GM12874 (cell line): ENCODE measurements around the gene KCTD1.

Source experiments
- CTCF ChIP-seq: IDR thresholded peaks from 2 replicates; pipeline ENCODE4 v1.5.1; 2011; ENCODE audit warnings: low read depth, mild to moderate bottlenecking, control low read depth, low read length, moderate library complexity; ENCODE audit not compliant: insufficient read depth

The KCTD1 gene

GRCh38 chr18:26538524-26538923, 9.8 kb downstream of the KCTD1 start:
- TF ChIP-seq CTCF: no peak

- TF ChIP-seq CTCF: no peak
Measured at GRCh38 chr18:26536664-26537063, 11.7 kb downstream of the KCTD1 start.

GRCh38 chr18:26536032-26536431, 12.3 kb downstream of the KCTD1 start:
- no peak for TF ChIP-seq CTCF

- TF ChIP-seq CTCF: no peak
Measured at GRCh38 chr18:26535630-26536029, 12.7 kb downstream of the KCTD1 start.

GRCh38 chr18:26532367-26533340, 15.7 kb downstream of the KCTD1 start:
- no peak for TF ChIP-seq CTCF

- no peak for TF ChIP-seq CTCF
Measured at GRCh38 chr18:26531605-26532298, 16.6 kb downstream of the KCTD1 start.

- TF ChIP-seq CTCF: no peak
Measured at GRCh38 chr18:26526966-26527234, 21.5 kb downstream of the KCTD1 start.
